NCI-H2107 treated with DMSO at 0.1 percent for 48 hours (cell line): ENCODE measurements around the gene C2CD2L.
A peak's percentile ranks its signal among the peaks of the same experiment; 100 is the strongest.
"Not testable (repeated sequence)": the region's sequence is repeated elsewhere in the genome, so short reads cannot be mapped to it uniquely, and the experiment has no call there.

ENCODE experiments used
- DNase-seq: peaks from one replicate; lab custom pipeline; 2025; ENCODE audit not compliant: unreplicated experiment; lab: John Stamatoyannopoulos, UW

The C2CD2L gene

DNA sequence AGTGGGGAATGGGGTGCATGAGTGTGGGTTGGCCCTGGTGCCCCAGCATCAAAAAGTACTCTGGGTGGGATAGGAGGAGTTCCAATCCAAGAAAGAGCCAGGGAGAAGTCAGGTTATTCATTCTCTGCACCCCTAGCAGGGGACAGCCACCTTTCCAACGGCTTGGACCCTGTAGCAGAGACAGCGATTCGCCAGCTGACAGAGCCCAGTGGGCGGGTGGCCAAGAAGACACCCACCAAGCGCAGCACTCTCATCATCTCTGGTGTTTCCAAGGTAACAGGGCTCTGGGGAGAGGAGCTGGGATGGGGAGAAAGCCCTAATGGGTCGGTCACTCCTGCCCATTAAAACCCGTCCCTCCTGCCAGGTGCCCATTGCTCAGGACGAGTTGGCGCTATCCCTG lies 6.6 kb downstream of the C2CD2L start:
- DNase-seq, result no peak

DNA sequence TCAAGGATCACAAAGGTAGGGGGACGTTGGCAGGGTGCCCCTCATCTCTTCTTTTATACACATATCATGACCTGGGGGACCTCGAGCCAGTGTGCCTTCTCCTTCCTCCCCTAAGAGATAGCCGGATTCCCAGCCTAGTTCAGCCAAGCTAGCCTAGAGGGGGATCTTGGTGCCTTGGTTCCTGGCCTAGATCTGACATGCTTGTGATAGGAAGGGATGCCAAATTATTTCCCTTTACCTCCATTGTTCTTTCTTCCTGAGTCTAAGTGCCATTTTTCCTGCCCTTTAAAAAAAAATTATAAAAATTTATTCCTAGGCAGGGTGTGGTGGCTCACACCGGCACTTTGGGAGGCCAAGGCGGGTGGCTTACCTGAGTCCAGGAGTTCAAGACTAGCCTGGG lies 7.2 kb downstream of the C2CD2L start:
- DNase-seq, result no peak

DNA sequence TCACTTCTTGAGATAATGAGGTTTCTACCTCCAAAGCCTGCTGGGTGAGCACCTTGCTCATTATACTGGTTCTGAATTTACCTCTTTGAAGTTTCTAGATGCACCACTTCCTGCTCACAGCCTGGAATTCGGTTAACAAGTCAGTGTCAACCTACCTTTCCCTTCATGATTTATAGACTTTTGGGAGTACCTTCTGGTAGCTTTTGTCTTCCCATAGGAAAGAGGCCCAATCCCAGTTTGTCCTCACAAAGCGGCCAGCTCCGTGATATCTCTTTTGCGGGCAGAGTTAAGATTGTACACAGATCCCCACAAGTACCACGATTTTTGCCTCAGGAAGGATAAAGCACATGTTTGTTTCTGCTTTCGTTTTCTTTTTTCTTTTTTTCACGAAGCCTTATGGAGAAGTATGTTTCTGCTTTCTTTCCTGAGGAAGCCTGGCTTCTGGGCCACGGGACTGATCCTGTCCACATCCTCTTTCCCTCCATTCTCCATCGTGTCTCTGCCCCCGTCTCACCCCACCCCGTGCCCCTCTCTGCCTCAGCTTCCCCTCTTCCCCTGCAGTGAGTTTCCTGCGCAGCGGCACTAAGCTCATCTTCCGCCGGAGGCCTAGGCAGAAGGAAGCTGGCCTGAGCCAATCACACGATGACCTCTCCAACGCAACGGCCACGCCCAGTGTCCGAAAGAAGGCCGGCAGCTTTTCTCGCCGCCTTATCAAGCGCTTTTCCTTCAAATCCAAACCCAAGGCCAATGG lies 8.5 kb downstream of the C2CD2L start:
- DNase-seq, result no peak

DNA sequence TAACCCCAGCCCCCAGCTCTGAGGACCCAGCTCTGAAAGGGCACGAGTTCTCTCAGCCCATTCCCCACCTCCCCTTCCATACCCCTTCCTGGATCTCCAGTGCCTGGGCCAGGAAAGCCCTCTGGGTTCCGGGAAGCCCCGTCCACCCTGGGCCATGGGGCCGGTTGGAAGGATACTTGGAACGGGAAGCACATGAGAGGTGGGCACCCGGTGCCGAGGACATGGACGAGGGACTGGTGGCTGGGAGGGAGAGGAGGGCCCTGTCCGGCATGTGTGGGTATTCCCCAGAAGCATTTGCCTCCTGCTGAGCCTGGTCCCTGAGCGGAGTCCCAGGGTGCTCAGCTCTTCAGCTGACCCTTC lies 9.1 kb downstream of the C2CD2L start:
- DNase-seq, result no peak

DNA sequence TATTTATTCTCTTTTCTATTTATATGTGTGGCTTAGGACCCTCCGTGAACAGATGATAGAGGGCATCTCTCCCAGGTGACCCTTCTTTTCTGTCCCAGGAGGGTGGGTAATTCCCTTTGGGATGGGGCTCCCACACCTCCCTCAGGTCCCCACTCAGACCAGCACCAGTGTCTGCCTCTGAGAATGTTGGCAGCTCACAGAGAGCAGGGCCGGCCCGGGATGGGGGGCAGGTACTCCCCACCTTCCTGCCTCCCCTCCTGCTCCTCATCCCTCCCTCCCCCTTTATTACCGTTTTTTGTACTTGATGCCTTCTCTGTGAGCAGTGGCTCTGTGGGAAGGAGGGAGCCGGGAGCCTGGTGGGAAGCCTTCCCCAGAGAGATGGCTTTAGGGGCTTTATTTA lies 9.5 kb downstream of the C2CD2L start:
- DNase-seq, result no peak

DNA sequence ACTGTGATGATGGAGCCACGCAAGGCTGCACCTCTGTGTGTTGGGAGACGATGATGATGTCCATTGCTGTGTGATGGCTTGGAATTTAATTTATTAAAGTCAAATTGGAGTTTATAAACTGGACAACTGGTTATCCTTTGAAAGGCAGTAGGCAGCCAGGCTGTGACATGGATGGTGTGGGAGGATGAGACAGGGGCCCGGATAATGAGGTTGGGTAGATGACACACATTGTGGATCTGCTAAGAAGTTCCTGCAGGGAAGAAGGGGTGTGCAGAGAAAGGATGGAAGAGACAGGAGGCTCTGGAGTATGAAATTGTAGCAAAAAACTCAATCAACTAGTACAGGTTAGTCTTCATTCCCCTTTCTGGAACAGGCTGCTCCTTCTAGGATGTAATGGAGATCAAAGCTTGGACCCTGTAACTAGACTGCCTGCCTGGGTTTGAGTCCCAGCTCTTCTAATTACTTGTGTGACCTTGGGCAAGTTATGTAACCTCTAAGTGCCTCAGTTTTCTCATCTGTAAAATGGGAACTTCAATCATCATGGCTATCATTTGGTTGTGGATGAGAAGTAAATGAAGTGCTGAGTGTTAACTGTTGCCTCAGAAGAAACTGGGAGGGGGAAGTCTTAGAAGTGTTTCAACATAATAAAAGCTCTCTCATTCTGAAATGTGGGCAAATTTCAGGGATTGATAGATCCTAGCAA lies 10.0 kb downstream of the C2CD2L start:
- no peak for DNase-seq

DNA sequence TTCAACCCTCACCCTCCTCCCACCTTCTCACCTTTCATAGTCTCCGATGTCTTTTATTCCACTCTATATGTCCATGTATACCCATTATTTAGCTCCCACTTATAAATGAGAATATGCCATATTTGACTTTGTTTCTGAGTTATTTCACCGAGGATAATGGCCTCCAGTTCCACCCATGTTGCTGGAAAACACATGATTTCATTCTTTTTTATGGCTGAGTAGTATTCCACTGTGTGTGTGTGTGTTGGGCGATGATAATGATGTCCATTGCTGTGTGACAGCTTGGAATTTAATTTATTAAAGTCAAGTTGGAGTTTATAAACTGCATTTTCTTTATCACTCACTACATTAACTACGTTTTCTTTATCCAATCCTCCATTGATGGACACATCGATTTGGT lies 11.1 kb downstream of the C2CD2L start:
- no peak for DNase-seq

DNA sequence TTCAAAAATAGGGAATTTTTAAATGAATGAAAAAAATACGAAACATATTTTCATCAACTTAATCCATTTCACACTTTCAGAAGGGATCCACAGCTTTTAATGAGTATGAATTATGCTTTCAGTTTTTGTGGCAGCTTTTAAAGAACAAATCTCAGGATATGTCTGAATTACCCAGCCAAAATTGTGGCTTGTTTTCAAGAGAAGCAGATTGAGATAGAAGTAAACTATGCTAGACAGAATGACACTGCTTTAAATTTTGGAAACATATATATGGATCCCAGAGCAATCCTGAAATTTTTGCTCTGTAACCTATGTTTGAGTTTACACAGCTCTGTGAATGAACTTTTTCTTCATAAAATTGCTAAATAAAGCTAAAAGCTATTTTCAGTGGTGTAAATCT lies 11.8 kb downstream of the C2CD2L start:
- no peak for DNase-seq

DNA sequence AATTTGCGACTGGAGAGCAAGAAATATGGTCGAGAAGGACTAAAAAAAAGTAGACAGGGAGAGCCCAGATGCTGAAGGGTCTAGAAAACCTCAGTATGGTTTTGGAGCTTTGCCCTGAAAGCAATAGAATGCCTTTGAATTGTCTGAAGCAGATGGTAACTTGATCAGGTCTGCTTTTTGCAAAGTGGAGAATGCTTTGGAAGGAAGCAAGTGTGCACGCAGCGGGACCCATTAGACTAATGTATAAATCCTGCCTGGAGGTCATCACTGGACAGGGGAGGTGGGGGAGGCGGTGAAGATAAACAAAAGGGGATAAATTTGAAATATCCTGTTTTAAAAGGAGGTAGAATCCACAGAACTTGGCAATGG lies 13.5 kb downstream of the C2CD2L start:
- peak; percentile 91 for DNase-seq

DNA sequence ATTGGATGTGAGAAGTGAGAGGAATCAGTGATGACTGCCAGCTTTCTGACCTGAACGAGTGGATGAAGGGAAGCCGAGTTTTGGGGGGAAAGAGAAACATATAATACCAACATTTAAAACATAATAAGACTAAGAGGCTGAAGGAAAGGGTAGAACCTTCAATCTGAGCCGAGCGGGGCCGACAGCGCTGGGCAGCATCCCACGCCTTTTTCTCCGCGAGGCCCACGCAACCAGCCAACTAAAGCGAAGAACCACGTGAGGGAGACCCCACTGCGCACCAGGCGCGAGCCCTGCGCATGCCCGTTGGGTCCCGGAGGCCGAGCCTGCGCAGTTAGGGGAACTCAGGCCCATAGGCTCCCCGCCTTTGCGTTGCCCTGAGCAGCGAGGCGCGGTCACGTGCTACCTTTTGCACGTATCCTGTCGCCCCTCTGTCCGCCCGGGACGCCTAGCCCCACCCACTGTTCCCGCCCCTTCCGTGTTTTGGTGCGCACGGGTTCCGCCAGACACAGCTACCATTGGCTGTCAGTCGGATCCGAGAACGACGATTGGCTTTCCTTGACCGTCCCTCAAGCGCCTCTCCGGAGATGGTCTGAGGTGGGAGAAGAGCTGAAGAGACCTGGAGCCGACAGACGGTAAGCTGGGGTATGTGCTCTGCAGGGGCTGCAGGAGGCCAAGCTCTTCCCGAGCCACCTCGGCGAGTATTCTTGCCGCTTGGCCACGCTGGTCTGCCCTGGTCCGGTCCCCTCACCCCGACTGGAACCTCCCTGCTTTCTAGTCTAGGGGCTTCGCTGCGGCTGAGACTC lies 14.1 kb downstream of the C2CD2L start, which contains the start of gene HINFP:
Gene HINFP (plus strand): TSS at position 573 of the 803 bp plus-strand sequence. CDS start 5,365 bp downstream, outside the sequence.
- peak; percentile 90 for DNase-seq

DNA sequence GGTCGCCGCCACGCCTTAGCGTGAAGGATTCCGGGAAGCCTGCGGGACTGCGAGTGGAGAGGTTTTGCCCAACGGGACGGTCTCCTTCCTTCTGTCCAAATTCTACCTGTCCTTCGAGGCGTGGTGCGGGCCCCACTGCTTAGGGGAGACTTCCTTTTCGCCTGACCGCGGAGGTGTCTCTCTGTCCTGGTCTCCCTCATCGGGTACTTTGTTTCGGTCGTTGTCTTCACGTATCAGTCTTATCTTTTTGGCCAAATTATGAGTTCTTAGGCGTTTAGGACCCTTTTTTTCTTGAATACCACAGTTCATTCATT lies 14.6 kb downstream of the C2CD2L start:
- no peak for DNase-seq

DNA sequence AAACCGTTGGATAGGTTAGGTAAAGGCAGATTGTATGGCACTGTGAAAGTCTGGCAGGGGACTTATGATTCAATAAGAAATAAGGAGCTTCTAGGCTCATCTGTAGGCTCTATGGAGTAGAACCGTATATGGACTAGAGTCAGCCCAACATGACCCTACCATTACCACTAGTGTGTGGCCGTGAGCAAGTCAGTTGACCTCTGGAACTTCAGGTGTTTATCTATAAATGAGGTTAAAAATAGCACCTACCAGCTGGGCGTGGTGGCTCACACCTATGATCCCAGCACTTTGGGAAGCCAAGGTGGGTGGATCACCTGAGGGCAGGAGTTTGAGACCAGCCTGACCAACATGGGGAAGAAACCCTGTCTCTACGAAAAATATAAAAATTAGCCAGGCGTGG lies 18.7 kb downstream of the C2CD2L start:
- DNase-seq, result no peak

DNA sequence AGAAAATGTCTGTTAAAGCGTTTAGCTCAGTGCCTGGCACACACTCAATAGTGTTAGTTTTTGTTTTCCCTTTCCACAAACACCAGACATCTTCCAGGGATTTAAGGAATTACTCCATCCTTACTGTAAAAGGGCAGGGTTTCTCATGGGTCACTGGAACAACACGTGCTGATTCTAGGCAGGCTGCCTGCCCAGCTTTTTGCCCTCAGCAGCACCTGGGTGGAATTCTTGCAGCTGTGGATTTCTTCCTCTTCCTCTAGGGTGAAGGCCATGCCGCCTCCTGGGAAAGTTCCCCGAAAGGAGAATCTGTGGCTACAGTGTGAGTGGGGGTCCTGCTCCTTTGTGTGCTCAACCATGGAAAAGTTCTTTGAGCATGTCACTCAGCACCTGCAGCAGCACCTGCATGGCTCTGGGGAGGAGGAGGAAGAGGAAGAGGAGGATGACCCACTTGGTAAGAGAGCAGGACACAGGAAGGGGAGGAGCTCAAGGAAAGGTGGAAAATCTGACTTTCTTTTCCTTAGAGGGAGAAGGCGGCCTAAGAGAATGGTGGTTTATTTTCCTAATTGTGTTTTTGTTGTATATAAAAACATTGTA lies 19.6 kb downstream of the C2CD2L start:
- no peak for DNase-seq

DNA sequence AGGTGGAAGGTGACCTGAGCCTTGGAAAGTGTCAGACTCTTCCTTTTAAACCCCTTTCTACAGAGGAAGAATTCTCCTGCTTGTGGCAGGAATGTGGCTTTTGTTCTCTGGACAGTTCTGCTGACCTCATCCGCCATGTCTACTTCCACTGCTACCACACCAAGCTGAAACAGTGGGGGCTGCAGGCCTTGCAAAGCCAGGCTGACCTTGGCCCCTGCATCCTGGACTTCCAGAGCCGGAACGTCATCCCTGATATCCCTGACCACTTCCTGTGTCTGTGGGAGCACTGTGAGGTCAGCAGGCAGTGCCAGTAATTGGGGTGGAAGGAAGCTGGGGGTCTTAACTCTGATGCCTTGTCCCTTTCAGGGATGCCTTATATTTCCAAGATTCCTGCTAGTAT lies 23.5 kb downstream of the C2CD2L start:
- DNase-seq, result no peak

DNA sequence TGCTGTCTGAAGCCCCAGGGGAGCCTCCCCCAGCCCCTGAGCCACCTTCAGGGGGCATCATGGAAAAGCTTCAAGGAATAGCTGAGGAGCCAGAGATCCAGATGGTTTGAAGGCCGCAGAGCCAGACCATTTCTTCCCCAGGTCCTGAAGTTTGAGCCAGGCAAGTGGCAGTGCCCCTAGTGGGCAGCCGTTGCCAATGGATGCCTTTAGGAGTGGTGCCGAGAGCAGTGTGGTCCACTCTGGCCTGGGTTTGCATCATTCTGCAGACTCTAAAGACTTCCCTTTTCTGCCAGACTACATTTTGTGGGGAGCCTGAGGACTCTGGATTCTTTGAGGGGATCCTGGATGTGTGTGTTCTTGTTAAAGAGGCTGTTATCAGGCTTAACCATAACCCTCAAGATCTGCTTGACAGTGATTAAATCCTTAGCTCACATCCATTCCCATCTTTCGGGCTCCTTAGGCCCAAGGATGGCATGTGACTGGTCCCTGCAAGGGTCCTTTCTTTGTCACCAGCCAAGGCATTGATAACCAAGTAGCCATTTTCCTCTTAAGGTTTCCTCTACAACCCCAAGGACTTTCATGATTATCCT lies 27.3 kb downstream of the C2CD2L start:
- DNase-seq, result no peak

DNA sequence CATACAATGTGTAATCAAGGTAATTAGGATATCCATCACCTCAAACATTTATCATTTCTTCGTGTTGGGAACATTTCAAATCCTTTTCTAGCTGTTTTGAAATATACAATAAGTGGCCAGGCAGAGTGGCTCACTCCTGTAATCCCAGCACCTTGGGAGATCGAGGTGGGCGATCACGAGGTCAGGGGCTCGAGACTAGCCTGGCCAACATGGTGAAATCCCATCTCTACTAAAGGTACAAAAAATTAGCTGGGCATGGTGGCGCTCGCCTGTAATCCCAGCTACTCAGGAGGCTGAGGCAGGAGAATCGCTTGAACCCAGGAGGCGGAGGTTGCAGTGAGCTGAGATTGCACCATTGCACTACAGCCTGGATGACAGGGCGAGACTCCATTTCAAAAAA lies 32.1 kb downstream of the C2CD2L start:
- DNase-seq, result not testable (repeated sequence)

DNA sequence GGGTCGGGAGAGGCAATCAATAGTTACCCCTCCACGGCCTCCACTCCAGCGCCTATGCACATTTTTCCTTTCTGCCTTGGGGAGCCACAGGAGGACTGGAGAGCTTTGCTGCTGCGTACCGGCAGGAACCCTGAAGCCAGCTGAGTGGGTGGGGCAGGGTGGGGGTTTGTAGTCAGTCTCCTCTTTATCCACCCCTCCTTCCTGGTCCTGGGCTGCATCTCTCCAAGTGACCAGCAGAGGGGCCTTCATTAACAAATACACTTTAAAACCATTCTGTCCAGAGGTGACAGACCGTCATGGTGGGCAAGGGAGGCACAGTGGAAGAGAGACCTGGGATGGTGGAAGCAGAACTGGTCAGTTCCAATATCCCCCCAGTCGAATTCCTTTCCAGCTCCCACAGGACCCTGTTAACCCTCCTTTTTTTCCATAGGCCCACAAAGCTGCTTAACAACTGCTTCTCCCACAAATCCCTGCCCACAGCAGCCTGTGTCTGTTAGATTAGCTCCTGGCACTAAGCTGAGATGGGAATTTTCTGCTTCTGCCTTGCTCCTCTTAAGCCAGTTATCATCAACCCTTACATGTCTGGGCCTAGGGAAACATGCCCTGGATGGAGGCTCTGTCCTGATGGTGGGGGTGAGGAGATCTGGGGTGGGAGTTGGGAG lies 37.8 kb downstream of the C2CD2L start:
- DNase-seq, result no peak

DNA sequence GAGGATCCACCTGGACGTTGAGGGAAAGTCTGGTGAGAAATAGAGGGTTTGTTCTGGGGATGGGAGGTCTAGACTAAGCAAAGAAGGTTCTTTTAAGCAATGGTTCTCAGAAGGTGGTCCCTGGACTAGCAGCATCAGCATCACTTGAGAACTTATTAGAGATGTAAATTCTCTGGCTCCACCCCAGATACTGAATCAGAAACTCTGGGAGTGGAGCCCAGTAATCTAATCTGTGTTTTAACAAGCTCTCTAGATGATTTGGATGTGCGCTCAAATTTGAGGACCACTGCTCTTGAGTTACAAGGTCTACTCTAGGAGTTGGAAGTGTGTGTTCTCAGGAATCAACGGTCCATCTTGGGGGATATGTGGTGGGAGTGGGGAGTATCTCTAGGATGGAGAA lies 38.4 kb downstream of the C2CD2L start:
- no peak for DNase-seq

DNA sequence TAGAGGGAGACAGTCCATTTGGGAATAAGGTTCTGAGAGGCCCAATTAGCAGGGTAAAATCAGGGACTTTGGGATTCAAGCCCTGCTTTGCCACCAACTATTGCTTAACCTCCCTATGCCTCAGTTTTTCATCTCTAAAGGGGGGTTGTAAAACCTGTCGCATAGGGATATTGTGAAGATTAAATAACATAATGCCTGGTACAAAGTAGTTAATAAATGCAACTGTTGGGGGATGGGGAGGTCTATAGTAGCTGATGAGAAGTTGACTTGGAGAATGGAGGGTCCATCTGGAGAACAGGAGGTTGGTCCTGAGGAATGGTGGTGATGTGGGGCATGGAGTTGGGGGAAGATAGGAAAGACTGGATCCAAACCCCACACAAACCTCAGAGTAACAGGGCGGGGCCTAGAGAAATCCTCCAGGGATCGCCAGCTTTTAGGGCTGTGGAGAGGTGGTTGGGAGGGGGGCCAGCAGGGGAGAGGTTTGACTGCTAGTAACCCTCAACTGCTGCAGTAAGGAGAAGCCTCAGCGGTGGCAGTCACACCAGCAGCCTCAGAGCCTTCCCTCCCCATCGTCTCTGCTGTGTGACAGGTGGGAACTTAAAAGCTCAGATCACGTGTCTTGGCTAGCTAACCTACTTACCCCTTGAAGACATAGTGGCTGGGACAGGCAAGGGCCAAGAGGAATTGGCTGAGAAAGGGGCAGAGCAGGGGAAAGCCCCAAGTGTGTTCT lies 40.6 kb downstream of the C2CD2L start:
- DNase-seq, result peak; percentile 28

DNA sequence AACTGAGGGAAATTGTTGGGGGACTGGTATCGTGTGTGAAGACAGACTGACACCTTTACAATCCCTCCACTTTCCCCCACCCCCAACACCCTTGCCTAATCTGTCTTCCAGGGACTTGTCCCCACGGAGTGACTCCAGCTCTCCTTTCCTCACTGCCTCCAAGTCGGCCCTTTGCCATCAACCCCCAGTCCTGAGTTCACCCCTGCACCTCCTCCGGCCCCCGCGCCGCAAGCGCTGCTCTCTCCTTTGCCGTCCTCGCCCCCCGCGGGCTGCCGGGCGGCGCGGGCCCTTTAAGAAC lies 41.5 kb downstream of the C2CD2L start:
- DNase-seq, result no peak
